HG03097 (cell line): ENCODE results near the gene STMND1.

Experiments used
- ATAC-seq: cut with Tn5 transposase; IDR thresholded peaks from one replicate; pipeline ENCODE4 v1.9.1; 2021; ENCODE audit not compliant: unreplicated experiment, low FRiP score

Gene STMND1

GRCh38 chr6:17097982-17098381 is 3.9 kb upstream of the STMND1 start:
- no peak for ATAC-seq

DNA sequence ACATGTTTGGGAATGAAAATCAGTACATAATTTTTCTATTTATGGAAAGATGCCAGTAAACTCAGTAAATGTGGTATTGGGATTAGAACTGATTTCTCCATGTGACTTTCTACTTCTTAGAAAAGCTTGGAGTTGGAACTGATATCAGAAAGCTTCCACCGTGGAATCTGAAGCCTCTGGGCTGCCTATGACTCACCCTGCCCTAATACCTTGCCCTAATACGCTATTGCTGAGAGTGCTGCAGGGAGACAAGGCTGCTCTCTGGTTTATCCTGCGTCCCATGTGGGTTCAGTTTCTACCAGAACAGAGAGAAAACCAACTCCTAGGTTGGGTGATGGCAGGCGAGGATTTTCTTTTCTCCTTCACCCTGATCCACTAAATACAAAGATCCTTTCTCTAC is 3.3 kb upstream of the STMND1 start:
- ATAC-seq = no peak

DNA sequence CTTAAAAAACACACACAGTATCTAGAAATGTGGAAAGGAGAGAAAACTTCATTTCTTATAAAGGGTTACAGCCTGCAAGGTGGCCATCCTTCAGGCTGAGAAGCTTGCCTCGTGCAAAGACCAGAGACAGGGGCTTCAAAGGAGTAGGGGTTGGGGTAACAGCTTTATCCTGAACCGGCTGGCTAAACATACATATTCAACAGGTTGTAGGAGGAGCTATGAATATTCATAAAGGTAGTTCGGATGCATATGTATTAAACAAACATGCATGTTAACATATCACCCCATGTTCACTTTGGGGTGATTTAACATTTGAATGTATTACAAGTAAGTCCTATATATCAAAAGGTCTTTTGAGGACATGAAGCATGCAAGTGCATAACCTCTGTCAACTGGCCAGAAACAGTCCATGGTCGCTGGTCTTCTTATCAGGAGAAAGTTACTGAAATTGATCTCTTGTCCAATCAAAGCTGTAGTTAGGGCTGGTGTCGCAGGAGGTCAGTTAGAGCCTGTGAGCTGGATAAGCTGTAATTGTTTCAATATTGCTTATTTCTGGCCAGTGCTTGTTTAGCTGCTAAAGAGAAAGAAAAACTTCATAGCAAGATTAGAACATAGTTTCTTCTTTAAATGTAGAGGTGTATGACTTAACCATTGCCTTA is 2.3 kb upstream of the STMND1 start:
- no peak for ATAC-seq

DNA sequence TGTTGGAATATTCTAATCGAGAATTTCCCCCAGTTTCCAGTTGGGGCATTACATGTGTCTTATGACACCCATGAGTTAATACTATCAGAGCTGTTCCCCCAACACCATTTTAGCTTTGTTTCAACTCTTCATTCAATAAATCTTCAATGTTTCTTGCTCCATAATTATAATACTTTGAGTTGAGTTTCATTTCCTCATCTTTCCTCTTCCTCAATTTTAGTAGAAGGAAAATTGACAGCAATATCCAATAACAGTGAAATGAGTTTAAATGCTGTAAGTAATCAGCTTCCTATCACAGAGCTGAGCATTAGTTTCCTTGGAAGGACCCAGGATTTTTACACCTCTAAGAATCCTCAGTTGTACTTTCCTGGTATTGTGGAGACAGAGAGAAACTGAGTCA is 1.0 kb upstream of the STMND1 start:
- ATAC-seq = no peak

DNA sequence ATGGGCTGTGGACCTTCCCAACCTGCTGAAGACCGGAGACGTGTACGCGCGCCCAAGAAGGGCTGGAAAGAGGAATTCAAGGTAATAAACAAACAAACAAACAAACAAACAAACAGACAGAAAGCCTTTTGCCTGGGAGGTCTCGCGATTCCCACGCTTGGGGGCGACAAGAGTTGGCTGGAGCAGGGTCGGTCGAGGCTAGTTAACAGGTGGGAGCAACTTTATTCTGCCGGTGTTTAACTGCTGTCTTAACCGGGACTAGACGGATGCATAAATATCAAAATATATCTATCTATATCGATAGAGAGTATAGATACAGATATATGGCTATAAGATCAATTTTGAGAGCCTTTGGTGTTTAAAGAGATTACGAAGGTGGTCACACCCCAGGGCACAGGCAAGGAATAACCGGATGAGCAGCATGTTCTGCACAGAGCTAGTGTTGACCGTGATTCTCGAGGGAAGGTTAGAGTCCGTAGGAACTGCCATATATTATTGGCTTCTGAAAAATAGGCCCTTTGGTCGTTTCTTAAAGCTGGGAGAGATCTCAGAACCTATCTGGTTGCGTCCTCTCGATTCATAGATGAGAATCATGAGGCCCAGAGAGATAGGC is 514 bp downstream of the STMND1 start:
- ATAC-seq = no peak

GRCh38 chr6:17103715-17104114 is 1.9 kb downstream of the STMND1 start:
- ATAC-seq = no peak

DNA sequence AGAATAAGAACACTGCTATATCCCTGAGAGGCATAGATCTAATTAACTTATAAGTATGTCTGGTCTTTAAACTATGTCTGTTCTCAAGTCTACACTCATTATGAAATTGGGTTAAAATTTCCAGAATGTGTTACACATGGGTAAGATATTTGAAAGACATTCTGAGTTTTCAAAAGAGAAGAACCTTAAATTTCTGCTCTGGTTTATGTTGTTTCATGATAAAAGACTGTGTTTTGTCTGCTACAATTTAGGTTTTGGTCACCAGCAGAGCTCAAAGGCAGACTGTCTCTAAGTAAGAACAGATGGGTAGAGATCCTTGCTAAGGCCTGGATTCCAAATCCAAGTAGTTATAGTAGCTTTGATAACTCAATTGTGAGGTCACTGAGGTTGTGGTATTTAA is 6.0 kb downstream of the STMND1 start:
- ATAC-seq = no peak

- ATAC-seq = no peak
Measured at GRCh38 chr6:17115251-17116116, 13.6 kb downstream of the STMND1 start.

DNA sequence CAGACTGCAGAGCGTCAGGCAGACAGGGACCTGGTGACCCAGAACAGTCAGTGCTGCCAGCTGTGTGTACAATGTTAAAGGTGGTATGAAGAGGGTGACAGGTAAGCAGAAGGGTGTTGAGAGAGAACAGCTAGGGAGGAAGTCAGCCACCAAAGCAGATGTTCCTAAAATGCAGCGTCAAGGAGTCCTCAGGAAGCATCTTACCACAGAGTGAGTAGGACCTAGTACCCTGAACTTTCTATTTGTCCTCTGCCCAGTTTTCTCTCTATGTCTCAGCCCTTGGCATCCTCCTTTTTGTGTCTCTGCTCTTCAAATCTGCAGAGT is 14.2 kb downstream of the STMND1 start:
- no peak for ATAC-seq

- ATAC-seq = no peak
Measured at GRCh38 chr6:17120019-17120418, 18.2 kb downstream of the STMND1 start.

DNA sequence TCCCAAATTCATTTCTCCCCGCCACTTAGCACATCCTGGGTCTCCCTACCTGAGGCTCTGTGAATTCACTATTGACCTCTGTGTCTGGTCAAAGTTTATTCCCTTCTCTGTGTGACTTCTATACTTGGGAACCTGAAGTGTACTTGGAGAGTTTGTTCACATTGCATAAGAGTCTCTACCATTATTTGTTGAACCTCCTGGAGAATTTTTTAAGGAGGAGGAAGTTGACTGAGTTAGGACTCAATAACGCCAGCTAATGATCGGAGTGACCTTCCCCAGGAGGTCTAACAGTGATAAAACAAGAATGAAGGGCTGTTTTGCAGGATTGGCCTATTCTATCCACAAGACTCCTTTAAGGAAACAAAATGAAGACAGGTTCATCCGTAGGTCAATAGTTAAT is 23.6 kb downstream of the STMND1 start:
- no peak for ATAC-seq

- ATAC-seq = no peak
Measured at GRCh38 chr6:17130786-17131185, 28.9 kb downstream of the STMND1 start.

DNA sequence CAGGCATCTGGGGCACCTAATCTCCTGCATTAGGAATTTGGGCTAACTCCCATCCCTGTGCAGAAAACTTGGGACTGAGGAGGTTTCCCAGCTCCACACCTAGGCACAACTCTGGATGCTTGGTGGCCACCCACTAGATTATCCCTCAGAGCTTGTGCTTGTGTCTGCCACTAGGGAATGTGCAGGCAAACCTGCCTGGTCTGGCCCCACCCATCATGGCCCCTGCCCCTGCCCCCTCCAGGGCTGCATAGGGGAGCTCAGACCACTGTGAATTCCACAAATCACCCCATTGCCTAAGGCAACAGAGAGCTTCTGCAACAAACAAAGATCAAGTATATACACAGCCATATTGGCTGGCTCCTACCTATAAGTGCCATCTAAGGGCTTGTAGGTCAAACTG is 31.1 kb downstream of the STMND1 start:
- ATAC-seq = no peak

DNA sequence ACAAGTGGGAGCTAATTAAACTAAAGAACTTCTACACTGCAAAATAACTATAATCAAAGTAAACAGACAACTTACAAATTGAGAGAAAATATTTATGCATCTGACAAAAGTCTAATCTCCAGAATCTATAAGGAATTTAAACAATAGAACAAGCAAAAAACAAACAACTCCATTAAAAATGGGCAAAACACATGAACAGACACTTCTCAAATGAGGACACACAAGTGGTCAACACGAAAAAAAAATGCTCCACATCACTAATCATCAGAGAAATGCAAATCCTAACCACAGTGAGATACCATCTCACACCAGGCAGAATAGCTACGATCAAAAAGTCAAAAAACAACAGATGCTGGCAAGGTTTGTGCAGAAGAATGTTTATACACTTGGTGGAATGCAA is 36.2 kb downstream of the STMND1 start:
- ATAC-seq = no peak

DNA sequence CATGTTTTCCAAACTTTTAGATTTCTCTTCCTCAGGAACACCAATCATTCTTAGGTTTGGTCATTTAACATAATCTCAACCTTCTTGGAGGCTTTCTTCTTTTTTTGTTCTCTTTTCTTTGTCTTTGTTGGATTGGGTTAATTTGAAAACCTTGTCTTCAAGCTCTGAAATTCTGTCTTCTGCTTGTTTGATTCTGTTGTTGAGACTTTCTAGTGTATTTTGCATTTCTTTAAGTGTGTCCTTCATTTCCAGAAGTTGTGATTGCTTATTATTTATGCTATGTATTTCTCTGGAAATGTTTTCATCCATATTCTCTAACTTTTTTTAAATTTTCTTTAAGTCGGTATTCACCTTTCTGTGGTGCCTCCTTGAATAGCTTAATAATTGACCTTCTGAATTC is 42.2 kb downstream of the STMND1 start:
- no peak for ATAC-seq

DNA sequence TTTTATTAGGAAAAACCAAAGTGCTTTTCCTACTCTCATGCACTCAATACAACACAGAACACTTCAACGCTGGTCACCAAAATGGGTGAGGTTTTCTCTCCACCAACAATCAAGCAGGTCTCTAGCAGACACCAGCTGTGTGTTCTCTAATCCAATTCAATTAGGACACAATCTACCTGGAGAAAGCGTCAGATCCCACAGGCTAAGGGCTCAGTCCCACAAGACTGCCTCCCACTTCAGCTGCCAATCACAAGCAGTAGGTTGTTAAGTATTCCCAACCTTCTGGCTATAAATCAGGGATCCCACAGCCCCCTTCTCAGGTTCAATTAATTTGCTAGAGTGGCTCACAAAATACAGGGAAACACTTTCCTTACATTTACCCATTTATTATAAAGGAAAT is 47.7 kb downstream of the STMND1 start:
- ATAC-seq = no peak

DNA sequence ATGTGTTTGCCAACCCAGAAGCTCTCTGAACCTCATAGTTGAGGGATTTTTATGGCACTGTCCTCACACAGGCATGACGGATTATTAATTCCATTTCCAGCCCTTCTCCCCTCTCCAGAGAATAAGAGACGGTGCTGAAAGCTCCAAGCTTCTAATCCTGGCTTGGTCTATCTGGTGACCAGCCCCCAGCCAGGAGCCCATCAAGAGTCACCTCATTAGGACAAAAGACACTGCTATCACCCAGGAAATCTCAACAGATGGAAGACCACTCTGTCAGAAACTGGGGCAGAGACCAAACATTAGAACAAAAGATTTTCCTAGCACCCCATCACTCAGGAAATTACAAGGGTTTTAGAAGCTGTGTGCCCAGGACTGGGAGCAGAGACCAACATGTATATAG is 48.2 kb downstream of the STMND1 start:
- no peak for ATAC-seq

DNA sequence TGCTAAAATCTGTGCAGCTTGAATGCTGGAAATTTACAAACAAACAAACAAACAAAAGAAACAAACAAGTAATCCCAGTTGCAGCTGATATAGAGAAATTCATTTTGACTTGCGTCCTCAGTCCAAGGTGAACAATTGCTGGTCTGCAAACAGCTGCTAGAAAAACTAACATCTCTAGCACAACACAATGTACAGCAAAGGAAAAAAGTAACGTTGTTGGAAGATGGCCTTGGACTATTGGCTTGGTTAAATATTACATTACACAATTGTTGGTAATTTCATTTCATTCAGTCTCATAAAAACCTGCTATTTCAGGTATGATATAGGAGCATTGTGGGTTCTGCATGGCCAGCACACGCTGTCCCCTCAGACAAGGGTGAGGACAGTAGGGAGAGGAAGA is 50.0 kb downstream of the STMND1 start:
- ATAC-seq = no peak

GRCh38 chr6:17152703-17153102 is 50.9 kb downstream of the STMND1 start:
- no peak for ATAC-seq

DNA sequence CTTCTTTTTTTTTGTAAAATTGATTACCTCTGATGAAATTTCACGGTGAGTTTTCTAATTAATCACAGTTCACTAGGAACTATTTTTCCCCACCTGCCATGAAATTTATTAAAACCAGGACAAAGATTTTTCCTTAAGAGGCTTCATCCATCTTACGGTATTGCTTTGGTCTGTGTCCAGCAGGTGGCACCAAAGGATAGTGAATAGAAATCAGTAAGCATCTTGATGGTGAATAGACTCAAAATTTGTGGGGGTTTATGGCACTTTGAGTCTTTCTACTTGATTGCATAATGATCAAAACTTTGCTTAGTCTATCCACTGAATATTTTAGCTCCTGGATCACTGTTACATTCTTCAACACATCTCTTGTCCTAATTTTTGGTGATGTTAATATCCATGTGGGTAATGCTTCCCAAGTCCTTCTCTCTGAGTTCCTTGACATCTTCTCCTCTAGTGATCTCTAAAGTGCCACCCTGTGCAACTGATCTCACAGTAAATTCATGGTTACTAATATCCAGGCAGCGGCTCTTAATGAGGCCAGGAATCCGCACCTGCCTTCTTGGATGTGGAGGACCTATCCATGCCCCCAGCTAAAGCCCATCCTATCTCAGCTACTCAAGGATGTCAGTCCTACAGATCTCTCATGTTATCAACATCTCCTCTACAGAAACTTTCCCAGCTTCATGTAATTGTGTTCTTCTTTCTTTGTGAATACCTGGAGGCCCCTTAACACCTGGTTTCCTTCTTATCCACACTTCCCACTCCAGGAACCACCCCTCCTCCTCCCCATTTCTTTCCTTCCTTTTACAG is 54.5 kb downstream of the STMND1 start:
- ATAC-seq = no peak

- ATAC-seq = no peak
Measured at GRCh38 chr6:17156966-17157365, 55.1 kb downstream of the STMND1 start.
